GM19467 (cell line): ENCODE results near the gene PAX4.
A peak's percentile ranks its signal among the peaks of the same experiment; 100 is the strongest.
"Not testable (repeated sequence)": the region's sequence is repeated elsewhere in the genome, so short reads cannot be mapped to it uniquely, and the experiment has no call there.

Source experiments
- ATAC-seq: cut with Tn5 transposase; IDR thresholded peaks from one replicate; pipeline ENCODE4 v1.9.1; 2021; ENCODE audit warnings: mild to moderate bottlenecking, moderate library complexity; ENCODE audit not compliant: unreplicated experiment

The PAX4 gene

GRCh38 chr7:127586346-127586745, 31.6 kb downstream of the PAX4 start:
- ATAC-seq: no peak

GRCh38 chr7:127585044-127585953, 32.6 kb downstream of the PAX4 start, which contains the start of gene GCC1:
Gene GCC1, minus strand, starts transcription at chr7:127585596. Its CDS starts 414 bp downstream, at chr7:127585182.
- ATAC-seq: peak; percentile 77

- no peak for ATAC-seq
Measured at GRCh38 chr7:127584648-127585043, 33.3 kb downstream of the PAX4 start.

GRCh38 chr7:127582361-127582760, 35.6 kb downstream of the PAX4 start:
- no peak for ATAC-seq

GRCh38 chr7:127581716-127582115, 36.2 kb downstream of the PAX4 start:
- ATAC-seq: no peak

- no peak for ATAC-seq
Measured at GRCh38 chr7:127580612-127581011, 37.3 kb downstream of the PAX4 start.

GRCh38 chr7:127578711-127579275, 39.1 kb downstream of the PAX4 start:
- ATAC-seq: no peak

- ATAC-seq: no peak
Measured at GRCh38 chr7:127578036-127578684, 39.8 kb downstream of the PAX4 start.

- no peak for ATAC-seq
Measured at GRCh38 chr7:127571741-127572505, 46.0 kb downstream of the PAX4 start.

GRCh38 chr7:127568034-127568433, 49.9 kb downstream of the PAX4 start:
- ATAC-seq: not testable (repeated sequence)

- no peak for ATAC-seq
Measured at GRCh38 chr7:127566242-127566641, 51.7 kb downstream of the PAX4 start.
